ENCODE data around the gene ZC3H18. TPM values are rescaled to one million over a fixed set of nuclear protein-coding genes. Genes with fewer than 3 reads are reported as not detected.

Gene ZC3H18
- total and polyA plus RNA-seq, 10 of the 15 experiments (the other 5 are each of a cell fraction or from before 2014, with no cell fraction given): 1.0 to 58.3 (median 22.4) TPM

DNA sequence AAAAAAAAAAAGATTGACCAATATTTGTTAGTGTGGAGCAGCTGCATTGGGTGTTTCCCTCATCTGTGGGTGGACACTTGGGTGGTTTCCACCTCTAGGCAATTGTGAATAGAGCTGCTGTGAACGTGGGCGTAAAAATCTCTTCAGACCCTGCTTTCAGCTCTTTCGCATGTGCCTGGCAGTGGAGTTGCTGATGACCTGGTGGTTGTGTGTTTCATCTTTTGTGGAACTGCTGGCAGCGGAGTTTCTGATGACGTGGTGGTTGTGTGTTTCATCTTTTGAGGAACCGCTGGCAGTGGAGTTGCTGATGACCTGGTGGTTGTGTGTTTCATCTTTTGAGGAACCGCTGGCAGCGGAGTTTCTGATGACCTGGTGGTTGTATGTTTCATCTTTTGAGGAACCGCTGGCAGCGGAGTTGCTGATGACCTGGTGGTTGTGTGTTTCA is 21.4 kb downstream of the ZC3H18 start (continued):
- TF ChIP-seq, protein P1, sequence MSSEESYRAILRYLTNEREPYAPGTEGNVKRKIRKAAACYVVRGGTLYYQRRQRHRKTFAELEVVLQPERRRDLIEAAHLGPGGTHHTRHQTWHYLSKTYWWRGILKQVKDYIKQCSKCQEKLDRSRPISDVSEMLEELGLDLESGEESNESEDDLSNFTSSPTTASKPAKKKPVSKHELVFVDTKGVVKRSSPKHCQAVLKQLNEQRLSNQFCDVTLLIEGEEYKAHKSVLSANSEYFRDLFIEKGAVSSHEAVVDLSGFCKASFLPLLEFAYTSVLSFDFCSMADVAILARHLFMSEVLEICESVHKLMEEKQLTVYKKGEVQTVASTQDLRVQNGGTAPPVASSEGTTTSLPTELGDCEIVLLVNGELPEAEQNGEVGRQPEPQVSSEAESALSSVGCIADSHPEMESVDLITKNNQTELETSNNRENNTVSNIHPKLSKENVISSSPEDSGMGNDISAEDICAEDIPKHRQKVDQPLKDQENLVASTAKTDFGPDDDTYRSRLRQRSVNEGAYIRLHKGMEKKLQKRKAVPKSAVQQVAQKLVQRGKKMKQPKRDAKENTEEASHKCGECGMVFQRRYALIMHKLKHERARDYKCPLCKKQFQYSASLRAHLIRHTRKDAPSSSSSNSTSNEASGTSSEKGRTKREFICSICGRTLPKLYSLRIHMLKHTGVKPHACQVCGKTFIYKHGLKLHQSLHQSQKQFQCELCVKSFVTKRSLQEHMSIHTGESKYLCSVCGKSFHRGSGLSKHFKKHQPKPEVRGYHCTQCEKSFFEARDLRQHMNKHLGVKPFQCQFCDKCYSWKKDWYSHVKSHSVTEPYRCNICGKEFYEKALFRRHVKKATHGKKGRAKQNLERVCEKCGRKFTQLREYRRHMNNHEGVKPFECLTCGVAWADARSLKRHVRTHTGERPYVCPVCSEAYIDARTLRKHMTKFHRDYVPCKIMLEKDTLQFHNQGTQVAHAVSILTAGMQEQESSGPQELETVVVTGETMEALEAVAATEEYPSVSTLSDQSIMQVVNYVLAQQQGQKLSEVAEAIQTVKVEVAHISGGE (CRISPR knock-in tag; IDR thresholded peaks at IDR 0.05): no peak
- no peak for TF ChIP-seq SMAD1 (IDR thresholded peaks at IDR 0.05; ENCODE audit: low read depth, partially characterized antibody)
- no peak for TF ChIP-seq ZNF274 (IDR thresholded peaks at IDR 0.05; ENCODE audit: insufficient read depth, insufficient read length)
- peak in 1 of 2 experiments; percentile 57; a peak in 1 of 4 replicates for TF ChIP-seq EP300 (IDR thresholded peaks at IDR 0.05; ENCODE audit: borderline replicate concordance in 1 of 2, control insufficient read depth in 1 of 2, low read depth in 2 of 2, low read length in 2 of 2)
- TF ChIP-seq, protein P2, sequence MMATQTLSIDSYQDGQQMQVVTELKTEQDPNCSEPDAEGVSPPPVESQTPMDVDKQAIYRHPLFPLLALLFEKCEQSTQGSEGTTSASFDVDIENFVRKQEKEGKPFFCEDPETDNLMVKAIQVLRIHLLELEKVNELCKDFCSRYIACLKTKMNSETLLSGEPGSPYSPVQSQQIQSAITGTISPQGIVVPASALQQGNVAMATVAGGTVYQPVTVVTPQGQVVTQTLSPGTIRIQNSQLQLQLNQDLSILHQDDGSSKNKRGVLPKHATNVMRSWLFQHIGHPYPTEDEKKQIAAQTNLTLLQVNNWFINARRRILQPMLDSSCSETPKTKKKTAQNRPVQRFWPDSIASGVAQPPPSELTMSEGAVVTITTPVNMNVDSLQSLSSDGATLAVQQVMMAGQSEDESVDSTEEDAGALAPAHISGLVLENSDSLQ (IDR thresholded peaks at IDR 0.05): peak; percentile 24; the same call in 1 of the 2 replicates
- TF ChIP-seq TCF12 (IDR thresholded peaks at IDR 0.05; ENCODE audit: low read depth, low read length): peak; percentile 76
- TF ChIP-seq YBX1 (IDR thresholded peaks at IDR 0.05): no peak
- TF ChIP-seq, protein P3, sequence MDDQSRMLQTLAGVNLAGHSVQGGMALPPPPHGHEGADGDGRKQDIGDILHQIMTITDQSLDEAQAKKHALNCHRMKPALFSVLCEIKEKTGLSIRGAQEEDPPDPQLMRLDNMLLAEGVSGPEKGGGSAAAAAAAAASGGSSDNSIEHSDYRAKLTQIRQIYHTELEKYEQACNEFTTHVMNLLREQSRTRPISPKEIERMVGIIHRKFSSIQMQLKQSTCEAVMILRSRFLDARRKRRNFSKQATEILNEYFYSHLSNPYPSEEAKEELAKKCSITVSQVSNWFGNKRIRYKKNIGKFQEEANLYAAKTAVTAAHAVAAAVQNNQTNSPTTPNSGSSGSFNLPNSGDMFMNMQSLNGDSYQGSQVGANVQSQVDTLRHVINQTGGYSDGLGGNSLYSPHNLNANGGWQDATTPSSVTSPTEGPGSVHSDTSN (IDR thresholded peaks at IDR 0.05; ENCODE audit: insufficient replicate concordance, low read depth, low read length): no peak
- TF ChIP-seq, protein P4, sequence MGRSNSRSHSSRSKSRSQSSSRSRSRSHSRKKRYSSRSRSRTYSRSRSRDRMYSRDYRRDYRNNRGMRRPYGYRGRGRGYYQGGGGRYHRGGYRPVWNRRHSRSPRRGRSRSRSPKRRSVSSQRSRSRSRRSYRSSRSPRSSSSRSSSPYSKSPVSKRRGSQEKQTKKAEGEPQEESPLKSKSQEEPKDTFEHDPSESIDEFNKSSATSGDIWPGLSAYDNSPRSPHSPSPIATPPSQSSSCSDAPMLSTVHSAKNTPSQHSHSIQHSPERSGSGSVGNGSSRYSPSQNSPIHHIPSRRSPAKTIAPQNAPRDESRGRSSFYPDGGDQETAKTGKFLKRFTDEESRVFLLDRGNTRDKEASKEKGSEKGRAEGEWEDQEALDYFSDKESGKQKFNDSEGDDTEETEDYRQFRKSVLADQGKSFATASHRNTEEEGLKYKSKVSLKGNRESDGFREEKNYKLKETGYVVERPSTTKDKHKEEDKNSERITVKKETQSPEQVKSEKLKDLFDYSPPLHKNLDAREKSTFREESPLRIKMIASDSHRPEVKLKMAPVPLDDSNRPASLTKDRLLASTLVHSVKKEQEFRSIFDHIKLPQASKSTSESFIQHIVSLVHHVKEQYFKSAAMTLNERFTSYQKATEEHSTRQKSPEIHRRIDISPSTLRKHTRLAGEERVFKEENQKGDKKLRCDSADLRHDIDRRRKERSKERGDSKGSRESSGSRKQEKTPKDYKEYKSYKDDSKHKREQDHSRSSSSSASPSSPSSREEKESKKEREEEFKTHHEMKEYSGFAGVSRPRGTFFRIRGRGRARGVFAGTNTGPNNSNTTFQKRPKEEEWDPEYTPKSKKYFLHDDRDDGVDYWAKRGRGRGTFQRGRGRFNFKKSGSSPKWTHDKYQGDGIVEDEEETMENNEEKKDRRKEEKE (IDR thresholded peaks at IDR 0.05): no peak
- 0 out of 2 replicates have a peak, but pooled peaks have one; percentile 22 for TF ChIP-seq POLR2A (IDR thresholded peaks at IDR 0.05; ENCODE audit: low read depth, low read length)
- TF ChIP-seq FOS (IDR thresholded peaks at IDR 0.05; ENCODE audit: borderline replicate concordance, extremely low read depth, insufficient read length): no peak
- TF ChIP-seq NR2F1 (conservative IDR thresholded peaks at IDR 0.05): peak; percentile 73
- no peak for TF ChIP-seq RFX5 (IDR thresholded peaks at IDR 0.05; ENCODE audit: low read depth, low read length)
- TF ChIP-seq PAX5 (IDR thresholded peaks at IDR 0.05; ENCODE audit: borderline replicate concordance, low read depth, low read length): peak; percentile 54; the same call in 1 of the 2 replicates
- peak; percentile 84; the same call in 1 of the 2 replicates for TF ChIP-seq SPI1 (IDR thresholded peaks at IDR 0.05; ENCODE audit: borderline replicate concordance, insufficient read depth, low read depth, low read length)
- TF ChIP-seq, protein P5, sequence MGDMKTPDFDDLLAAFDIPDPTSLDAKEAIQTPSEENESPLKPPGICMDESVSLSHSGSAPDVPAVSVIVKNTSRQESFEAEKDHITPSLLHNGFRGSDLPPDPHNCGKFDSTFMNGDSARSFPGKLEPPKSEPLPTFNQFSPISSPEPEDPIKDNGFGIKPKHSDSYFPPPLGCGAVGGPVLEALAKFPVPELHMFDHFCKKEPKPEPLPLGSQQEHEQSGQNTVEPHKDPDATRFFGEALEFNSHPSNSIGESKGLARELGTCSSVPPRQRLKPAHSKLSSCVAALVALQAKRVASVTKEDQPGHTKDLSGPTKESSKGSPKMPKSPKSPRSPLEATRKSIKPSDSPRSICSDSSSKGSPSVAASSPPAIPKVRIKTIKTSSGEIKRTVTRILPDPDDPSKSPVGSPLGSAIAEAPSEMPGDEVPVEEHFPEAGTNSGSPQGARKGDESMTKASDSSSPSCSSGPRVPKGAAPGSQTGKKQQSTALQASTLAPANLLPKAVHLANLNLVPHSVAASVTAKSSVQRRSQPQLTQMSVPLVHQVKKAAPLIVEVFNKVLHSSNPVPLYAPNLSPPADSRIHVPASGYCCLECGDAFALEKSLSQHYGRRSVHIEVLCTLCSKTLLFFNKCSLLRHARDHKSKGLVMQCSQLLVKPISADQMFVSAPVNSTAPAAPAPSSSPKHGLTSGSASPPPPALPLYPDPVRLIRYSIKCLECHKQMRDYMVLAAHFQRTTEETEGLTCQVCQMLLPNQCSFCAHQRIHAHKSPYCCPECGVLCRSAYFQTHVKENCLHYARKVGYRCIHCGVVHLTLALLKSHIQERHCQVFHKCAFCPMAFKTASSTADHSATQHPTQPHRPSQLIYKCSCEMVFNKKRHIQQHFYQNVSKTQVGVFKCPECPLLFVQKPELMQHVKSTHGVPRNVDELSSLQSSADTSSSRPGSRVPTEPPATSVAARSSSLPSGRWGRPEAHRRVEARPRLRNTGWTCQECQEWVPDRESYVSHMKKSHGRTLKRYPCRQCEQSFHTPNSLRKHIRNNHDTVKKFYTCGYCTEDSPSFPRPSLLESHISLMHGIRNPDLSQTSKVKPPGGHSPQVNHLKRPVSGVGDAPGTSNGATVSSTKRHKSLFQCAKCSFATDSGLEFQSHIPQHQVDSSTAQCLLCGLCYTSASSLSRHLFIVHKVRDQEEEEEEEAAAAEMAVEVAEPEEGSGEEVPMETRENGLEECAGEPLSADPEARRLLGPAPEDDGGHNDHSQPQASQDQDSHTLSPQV (IDR thresholded peaks at IDR 0.05): no peak
- TF ChIP-seq GATAD2B (conservative IDR thresholded peaks at IDR 0.05; ENCODE audit: low read depth): no peak

Data from GM12878 (cell line).